ENCODE data around the gene INPP5D.

INPP5D gene

GRCh38 chr2:233168919-233169318 lies 108.8 kb downstream of the INPP5D start:
- H3K4me3 ChIP-seq (ENCODE audit: low read depth, low read length) = no peak overlapping the region
- no peak for TF ChIP-seq CTCF (conservative IDR thresholded peaks at IDR 0.05; ENCODE audit: low read depth, low read length)
- DNase-seq (ENCODE audit: low read depth) = no peak

GRCh38 chr2:233171344-233171743 lies 111.2 kb downstream of the INPP5D start:
- DNase-seq (ENCODE audit: low read depth) = no peak
- no peak overlapping the region for H3K4me3 ChIP-seq (ENCODE audit: low read depth, low read length)
- TF ChIP-seq CTCF (conservative IDR thresholded peaks at IDR 0.05; ENCODE audit: low read depth, low read length) = no peak

GRCh38 chr2:233173115-233173514 lies 113.0 kb downstream of the INPP5D start:
- TF ChIP-seq CTCF (conservative IDR thresholded peaks at IDR 0.05; ENCODE audit: low read depth, low read length) = no peak

GRCh38 chr2:233174137-233174536 lies 114.0 kb downstream of the INPP5D start:
- DNase-seq (ENCODE audit: low read depth) = peak; percentile 24
- no peak overlapping the region for H3K4me3 ChIP-seq (ENCODE audit: low read depth, low read length)
- no peak for TF ChIP-seq CTCF (conservative IDR thresholded peaks at IDR 0.05; ENCODE audit: low read depth, low read length)

More at GRCh38 chr2:233173115-233173514, 113.0 kb downstream of the INPP5D start:
- H3K4me3 ChIP-seq (ENCODE audit: low read depth, low read length) = no peak overlapping the region
- DNase-seq (ENCODE audit: low read depth) = no peak

GRCh38 chr2:233178994-233179847 lies 119.1 kb downstream of the INPP5D start:
- H3K4me3 ChIP-seq (ENCODE audit: low read depth, low read length) = no peak overlapping the region
- TF ChIP-seq CTCF (conservative IDR thresholded peaks at IDR 0.05; ENCODE audit: low read depth, low read length) = no peak
- no peak for DNase-seq (ENCODE audit: low read depth)

- no peak for DNase-seq (ENCODE audit: low read depth)
- H3K4me3 ChIP-seq (ENCODE audit: low read depth, low read length) = no peak overlapping the region
- no peak for TF ChIP-seq CTCF (conservative IDR thresholded peaks at IDR 0.05; ENCODE audit: low read depth, low read length)
Measured at GRCh38 chr2:233179848-233180366, 119.8 kb downstream of the INPP5D start.

Measured in choroid plexus epithelial cell (primary cell).